HT1080 (cell line): ENCODE data around the gene PAX3. TPM values are rescaled to one million over a fixed set of nuclear protein-coding genes. Genes with fewer than 3 reads are reported as not detected.

Source experiments
- DNase-seq: peaks from one replicate; pipeline ENCODE4 v3.0.0-alpha.2; 2015; ENCODE audit warnings: low read depth
- polyA plus RNA-seq, 2 experiments: library from polyadenylated mRNA; depleted of rRNA; stranded (reverse); fragments of >200 nt; gene quantifications; 2 replicates each; pipeline ENCODE4 v1.2.3, GENCODE V29; 2015
- total RNA-seq: library from RNA; depleted of rRNA; stranded (reverse); fragments of >200 nt; shearing (Covaris generic); gene quantifications from 2 replicates; pipeline ENCODE4 v1.2.3, GENCODE V29; 2014; rRNA removed

The PAX3 gene
- total RNA-seq = not detected in 2 replicates
- not detected in 2 replicates for polyA plus RNA-seq (2015; cell fraction: cytosol; rRNA removed)
- not detected in 2 replicates for polyA plus RNA-seq (2015; cell fraction: nucleus; rRNA removed)

GRCh38 chr2:222298311-222299150 lies at the start of gene PAX3:
Gene PAX3 (minus strand): TSS chr2:222298998. CDS start chr2:222298615, 383 bp downstream.
- DNase-seq = no peak

GRCh38 chr2:222341331-222341730 lies 42.5 kb upstream of the PAX3 start:
- DNase-seq = no peak

- no peak for DNase-seq
Observed at GRCh38 chr2:222338374-222338773, 39.6 kb upstream of the PAX3 start.

GRCh38 chr2:222336931-222337330 lies 38.1 kb upstream of the PAX3 start:
- DNase-seq = no peak

- no peak for DNase-seq
Observed at GRCh38 chr2:222336442-222336841, 37.6 kb upstream of the PAX3 start.

- DNase-seq = no peak
Observed at GRCh38 chr2:222334914-222335313, 36.1 kb upstream of the PAX3 start.

- DNase-seq = no peak
Observed at GRCh38 chr2:222333397-222333796, 34.6 kb upstream of the PAX3 start.

GRCh38 chr2:222332116-222332515 lies 33.3 kb upstream of the PAX3 start:
- no peak for DNase-seq

- no peak for DNase-seq
Observed at GRCh38 chr2:222330910-222331309, 32.1 kb upstream of the PAX3 start.

GRCh38 chr2:222322236-222322635 lies 23.4 kb upstream of the PAX3 start:
- no peak for DNase-seq

GRCh38 chr2:222320436-222321395 lies 21.9 kb upstream of the PAX3 start:
- DNase-seq = no peak

- DNase-seq = no peak
Observed at GRCh38 chr2:222319586-222320435, 21.0 kb upstream of the PAX3 start.

- peak; percentile 48 for DNase-seq
Observed at GRCh38 chr2:222318712-222319585, 20.2 kb upstream of the PAX3 start.

GRCh38 chr2:222318026-222318711 lies 19.4 kb upstream of the PAX3 start:
- peak; percentile 81 for DNase-seq

- no peak for DNase-seq
Observed at GRCh38 chr2:222315443-222316121, 16.8 kb upstream of the PAX3 start.

- DNase-seq = no peak
Observed at GRCh38 chr2:222313816-222314215, 15.0 kb upstream of the PAX3 start.

- DNase-seq = no peak
Observed at GRCh38 chr2:222311978-222312738, 13.4 kb upstream of the PAX3 start.
